T-helper 1 cell treated with Interleukin-12 subunit alpha and Interleukin-12 subunit beta and Interleukin-4 antibody, amounts not matched to agents 30 ng/mL and 1 ng/mL, for 36 hours (primary cell): ENCODE measurements around the gene TMEM151A. TPM values are rescaled to one million over a fixed set of nuclear protein-coding genes. Genes with fewer than 3 reads are reported as not detected.
"Not testable (repeated sequence)": the region's sequence is repeated elsewhere in the genome, so short reads cannot be mapped to it uniquely, and the experiment has no call there.

Experiments
- intact Hi-C: fragments of 100-400 bp; cut with micrococcal nuclease; formaldehyde crosslinking; loops from one replicate; pipeline ENCODE4 v1.15.1; 2024
- total RNA-seq: library from RNA; stranded (reverse); gene quantifications from 2 replicates; pipeline ENCODE4 v1.2.3, GENCODE V29; 2022

TMEM151A gene
- not detected in 2 replicates for total RNA-seq

DNA sequence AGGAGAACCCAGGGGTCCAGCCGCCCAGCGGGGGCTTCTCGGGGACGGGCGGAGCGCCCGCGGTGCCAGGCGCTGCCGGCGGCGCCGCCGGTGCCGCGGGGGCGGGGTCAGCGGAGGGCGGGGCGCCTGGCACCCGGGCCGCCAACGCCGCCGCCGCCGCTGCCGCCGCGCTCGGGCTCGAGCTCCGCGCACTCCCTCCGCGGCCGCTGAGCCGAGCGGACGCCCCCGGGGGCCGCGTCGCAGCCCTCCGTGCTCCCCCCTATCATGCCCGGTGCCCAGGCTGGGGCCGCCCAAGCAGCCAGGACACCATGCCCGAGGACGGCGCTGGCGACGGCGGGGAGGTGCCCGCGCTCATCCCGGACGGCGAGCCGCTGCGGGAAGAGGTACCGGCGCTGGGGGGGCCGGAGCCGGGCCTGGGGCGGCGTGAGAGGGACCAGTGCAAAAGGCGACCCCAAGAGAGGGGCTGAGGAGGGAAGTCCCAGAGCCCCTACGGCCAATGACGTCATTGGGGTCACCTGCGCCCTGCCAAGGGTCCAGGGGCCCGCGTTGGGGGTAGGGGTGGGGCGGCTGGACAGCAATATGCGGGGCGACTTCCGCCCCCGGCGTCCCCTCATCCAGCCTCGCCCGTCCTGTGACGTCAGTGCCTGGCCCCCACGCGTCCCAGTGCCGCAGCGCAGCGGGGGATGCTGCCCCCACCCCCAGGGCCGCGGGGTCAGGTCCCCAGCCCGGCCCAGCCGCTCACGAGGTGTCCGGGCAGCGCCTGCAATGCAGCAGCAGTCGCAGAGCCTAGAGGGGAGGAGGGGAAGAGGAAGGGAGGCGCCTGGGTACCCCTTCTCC is at the start of gene TMEM151A:
Gene TMEM151A (plus strand): TSS at position 189 of the 837 bp plus-strand sequence. CDS start 120 bp downstream, at position 309.
- intact Hi-C loops = no loop called here

DNA sequence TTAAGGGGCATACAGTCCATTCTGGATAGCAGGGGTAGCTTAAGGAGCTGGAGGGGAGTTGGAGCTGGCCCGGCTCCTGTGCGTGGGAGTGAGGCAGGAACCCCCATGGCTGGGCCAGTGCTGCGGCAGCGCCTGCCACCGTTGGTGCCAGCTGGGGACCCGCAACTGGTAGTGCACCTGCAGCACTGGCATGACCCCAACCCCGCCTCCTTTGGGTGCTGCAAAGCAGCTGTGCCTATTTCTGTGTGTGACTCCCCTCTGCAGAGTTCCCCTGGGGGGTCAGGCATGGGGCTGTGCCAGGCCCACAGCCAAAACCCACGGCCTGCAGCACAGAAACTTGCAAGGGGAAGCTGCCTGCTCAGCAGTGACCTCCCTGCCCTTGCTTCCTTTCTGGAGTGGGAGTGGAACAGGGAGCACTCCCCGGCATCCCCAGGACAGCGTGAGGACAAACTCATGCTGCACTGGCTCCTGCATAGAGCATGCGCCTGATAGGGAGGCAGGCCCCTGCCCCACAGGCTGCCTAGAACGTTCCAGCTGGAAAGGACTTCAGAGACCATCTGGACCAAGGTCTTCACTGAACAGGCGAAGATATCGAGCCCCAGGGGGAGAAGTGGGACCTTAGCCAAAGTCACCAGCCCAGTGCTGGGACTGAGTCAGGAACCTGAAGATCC is 49.5 kb upstream of the TMEM151A start:
- intact Hi-C loops = no loop called here

DNA sequence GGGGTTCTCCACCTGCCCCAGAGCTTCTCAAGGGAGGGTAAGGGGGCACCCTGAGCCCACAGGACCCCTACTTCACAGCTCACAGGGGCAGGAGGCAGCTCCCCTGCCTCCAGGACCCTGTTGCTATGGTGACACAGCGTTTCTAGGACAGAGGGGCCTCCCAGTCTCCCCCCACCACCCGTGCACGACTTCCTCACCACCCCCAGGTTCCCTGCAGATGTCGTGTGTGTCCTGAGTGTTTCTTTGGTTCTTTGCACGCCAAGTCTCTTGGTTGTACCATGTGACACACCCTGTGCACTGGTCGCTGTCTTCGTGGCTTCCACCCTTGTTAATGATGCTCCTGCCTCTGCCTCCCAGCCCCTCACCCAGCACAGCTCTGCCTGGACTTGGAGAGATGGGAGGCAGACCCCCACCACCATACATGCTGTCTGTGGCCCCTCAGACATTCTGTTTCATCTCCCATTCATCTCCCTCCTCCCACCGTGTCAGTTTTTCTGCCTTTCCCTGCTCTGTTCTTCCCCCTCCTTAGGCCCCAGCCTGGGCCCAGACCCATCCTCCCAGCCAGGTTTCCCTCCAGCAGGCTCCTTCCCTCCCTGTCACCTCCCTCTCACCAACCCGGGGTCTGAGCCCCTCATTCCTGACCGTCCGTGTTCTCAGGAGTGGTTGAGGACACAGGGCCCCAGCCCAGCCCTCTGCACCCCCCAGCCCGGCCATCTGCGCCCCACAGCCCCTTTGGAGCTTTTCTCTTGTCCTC is 47.7 kb upstream of the TMEM151A start:
- intact Hi-C loops = no loop called here

DNA sequence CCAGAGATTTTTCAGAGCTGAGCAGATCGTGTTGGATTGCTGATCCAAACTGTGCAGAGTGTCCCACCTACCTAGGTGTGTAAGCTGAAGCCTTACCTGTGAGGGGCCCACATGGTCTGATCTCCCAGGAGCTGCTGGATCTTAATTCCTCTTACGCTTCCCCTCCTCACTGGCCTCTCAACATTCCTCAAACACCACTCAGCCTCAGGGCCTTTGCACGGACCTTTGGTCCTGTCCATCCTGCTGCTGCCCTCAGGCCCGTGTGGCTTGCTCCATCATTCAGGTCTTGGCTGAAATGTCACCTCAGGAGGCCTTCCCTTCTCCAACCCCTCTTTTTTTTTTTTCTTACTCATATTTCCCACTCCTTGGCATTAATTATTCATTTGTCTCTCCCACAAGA is 44.4 kb upstream of the TMEM151A start:
- intact Hi-C loops = no loop called here

DNA sequence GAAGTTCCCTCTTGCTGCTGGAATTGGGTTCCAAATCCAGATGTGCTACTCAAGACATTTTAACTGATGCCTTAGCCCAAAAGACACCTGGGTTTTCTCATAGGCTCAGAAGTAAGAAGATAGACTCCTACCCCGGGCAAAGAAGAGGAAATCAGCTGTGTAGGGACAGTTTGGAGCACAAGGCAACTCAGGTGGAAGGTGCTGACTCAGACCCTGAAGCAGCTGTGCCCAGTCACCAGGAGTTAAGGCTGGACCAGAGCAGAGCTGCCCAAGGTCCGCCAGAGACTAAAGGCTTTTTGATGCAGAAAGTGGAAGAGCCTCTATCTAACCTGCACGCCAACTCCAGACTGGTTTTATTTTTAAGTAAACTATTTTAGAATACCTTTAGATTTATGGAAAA is 43.9 kb upstream of the TMEM151A start:
- intact Hi-C loops = no loop called here

DNA sequence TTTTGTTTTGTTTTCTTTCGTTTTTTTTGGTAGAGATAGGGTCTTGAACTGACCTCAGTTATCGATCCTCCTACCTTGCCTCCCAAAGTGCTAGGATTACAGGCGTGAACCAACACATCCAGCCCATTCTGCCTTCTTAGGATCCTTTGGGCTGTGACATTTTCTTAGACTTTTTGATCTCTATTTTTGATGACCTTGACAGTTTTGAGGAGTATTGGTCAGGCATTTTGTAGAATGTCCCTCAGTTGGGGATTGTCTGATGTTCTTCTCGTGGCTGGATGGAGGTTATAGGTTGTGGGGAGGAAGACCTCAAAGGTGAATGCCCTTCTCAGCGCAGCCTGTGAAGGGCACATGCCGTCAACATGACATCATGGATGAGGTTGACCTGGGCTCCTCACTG is 42.8 kb upstream of the TMEM151A start:
- intact Hi-C loops = no loop called here

DNA sequence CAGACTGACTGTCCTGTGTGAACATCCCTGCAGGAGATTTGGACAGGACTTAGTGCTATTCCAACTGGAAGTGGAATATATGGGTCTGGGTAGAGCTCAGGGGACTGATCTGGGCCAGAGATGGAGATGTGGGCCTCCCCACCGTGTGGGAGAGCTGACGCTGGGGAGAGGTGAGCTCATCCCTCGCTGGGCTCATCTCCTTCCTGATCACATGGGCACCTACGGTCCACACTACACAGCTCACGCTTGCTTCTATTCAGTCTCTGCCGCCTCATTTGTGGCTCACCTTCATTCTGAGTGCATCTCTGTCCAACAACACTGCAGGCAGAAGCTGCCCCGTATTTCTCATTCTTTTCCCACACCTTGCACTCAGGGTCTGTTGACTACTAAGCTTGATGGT is 39.9 kb upstream of the TMEM151A start:
- intact Hi-C loops = no loop called here

DNA sequence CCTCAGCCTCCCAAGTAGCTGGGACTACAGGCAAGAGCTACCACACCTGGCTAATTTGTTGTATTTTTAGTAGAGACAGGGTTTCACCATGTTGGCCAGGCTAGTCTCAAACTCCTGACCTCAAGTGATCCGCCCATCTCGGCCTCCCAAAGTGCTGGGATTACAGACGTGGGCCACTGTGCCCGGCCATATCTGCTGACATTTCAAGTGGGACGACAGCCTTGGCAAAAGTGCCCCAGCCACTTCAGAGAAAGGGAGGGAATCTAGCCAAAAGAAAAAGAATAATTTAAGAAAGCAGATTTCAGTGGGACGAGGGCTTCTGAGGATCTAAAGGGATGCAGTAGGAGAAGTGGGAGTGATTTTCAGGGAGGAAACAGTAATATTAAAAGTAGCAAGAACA is 38.6 kb upstream of the TMEM151A start:
- intact Hi-C loops = not testable (repeated sequence)

DNA sequence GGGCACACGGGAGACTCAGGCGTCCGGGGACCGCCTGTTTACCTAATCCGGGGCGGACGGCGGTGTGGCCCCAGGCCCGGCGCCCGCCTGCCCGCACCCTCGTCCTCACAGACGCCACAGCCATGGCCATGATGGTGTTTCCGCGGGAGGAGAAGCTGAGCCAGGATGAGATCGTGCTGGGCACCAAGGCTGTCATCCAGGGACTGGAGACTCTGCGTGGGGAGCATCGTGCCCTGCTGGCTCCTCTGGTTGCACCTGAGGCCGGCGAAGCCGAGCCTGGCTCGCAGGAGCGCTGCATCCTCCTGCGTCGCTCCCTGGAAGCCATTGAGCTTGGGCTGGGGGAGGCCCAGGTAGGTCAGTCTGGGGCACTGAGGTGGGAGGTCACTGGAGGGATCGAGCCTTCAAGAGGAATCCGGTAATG is 33.2 kb upstream of the TMEM151A start:
- intact Hi-C loops = loop anchor here (1.0 kb wide), 2 partner anchors 36 to 177 kb away; no protein-coding TSS in a partner anchor

DNA sequence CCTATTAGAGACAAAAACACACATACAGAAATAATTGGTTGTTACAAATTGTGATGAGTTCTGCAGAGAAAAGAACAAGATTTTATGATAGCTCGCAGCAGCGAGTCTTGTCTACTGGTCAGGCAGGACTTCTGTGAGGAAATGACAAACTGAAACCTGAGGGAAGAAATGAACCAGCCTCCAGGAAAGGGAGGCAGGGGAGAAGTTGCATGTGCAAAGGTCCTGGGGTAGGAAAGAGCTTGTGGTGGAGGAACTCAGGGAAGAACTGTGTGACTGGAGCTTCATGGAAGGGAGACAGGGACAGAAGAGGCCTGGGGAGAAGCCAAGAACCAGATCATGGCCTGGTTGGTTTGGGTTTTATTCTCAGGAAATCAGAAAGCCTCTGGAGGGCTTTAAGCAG is 32.5 kb upstream of the TMEM151A start:
- intact Hi-C loops = no loop called here

DNA sequence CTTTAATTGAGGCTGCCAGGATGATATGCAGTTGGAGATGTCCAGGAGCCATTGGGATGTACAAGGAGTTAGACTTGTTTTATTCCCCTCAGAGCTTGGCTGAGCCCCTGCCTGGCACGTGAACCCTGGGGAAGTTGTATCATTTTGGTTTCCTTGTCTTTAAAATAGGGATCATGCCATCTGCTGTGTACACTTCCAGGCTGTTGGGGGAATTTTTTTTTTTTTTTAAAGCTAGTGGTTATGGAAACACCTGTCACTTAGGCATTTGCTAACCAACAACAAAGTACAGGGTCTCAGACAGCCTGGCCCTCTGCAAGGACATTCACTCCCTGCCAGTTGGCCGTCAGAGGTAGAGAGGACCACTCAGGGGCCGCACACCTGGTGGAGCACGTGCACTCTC is 31.7 kb upstream of the TMEM151A start:
- intact Hi-C loops = loop anchor here (10.0 kb wide), 1 partner anchor 1145 kb away; the partner anchor contains the start of genes TM7SF2 and ZNHIT2

DNA sequence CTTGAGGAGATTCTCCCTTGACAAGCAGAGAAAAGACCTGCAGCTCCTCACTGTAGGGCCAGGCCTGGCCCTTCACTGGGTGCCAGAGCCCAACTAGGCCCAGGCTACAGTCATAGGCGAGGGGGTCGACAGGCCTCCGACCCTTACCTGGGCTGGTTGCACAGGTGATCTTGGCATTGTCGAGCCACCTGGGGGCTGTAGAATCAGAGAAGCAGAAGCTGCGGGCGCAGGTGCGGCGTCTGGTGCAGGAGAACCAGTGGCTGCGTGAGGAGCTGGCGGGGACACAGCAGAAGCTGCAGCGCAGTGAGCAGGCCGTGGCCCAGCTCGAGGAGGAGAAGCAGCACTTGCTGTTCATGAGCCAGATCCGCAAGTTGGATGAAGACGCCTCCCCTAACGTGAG is 30.1 kb upstream of the TMEM151A start:
- intact Hi-C loops = loop anchor here (10.0 kb wide), 1 partner anchor 1147 kb away; the partner anchor contains the start of genes TM7SF2 and ZNHIT2

DNA sequence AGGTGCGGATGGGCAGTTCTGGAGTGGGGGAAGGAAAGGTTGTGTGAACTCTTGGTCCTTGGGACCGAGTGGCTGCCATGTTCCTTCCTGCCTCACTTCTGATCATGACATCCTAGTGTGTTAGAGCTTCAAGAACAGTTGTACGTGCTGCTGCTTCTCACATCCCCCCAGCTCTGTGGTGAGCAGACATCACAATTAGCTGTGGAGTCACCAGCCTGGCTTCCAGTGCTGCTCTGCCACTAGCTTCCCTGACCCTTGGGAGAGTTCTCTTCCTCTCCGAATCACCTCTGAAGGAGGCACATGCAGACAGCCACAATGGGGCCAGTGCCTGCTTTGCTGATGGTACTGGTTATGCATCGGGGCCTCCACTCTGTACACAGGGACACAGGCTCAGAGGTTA is 29.5 kb upstream of the TMEM151A start:
- intact Hi-C loops = loop anchor here (10.0 kb wide), 1 partner anchor 1147 kb away; the partner anchor contains the start of genes TM7SF2 and ZNHIT2

DNA sequence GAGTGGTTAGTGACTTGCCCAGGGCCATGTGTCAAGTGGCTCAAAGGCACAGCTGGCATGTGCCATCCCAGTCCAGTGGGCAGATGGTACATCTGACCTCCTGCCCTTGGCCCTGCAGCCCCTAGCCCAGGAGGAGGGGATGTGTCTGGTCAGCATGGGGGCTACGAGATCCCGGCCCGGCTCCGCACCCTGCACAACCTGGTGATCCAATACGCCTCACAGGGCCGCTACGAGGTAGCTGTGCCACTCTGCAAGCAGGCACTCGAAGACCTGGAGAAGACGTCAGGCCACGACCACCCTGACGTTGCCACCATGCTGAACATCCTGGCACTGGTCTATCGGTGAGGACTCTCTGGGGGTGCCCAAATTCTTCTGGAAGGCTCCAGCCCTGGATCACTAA is 29.0 kb upstream of the TMEM151A start:
- intact Hi-C loops = loop anchor here (10.0 kb wide), 1 partner anchor 1148 kb away; the partner anchor contains the start of genes TM7SF2 and ZNHIT2

DNA sequence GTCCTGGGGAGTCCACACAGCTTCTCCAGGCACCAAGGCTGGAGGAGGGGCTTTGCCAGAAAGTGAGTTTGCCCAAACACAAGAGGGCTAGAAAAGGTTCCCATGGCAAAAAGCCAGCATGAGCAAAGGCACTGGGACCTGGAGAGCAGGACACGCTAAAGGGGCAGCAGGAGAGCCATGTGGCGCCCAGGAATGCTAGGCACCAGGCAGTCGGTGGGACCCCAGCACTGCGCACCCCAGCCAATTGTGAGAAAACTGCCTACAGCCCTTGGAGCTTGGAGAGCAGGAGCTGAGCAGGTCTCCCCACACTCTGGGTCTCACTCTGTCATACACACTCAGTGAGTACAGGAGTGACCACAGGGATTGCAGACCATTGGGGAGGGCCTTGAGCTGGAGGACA is 28.5 kb upstream of the TMEM151A start:
- intact Hi-C loops = loop anchor here (10.0 kb wide), 1 partner anchor 1148 kb away; the partner anchor contains the start of genes TM7SF2 and ZNHIT2

DNA sequence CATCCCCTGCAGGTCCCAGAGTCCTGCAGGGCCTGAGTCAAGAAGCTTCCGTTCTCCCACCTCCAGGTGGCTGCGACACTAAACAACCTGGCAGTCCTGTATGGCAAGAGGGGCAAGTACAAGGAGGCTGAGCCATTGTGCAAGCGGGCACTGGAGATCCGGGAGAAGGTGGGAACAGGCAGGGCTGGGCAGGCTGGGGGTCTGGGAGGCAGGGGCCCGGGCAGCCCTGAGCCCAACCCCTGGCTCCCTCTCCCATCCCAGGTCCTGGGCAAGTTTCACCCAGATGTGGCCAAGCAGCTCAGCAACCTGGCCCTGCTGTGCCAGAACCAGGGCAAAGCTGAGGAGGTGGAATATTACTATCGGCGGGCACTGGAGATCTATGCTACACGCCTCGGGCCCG is 27.9 kb upstream of the TMEM151A start:
- intact Hi-C loops = loop anchor here (10.0 kb wide), 1 partner anchor 1149 kb away; the partner anchor contains the start of genes TM7SF2 and ZNHIT2

DNA sequence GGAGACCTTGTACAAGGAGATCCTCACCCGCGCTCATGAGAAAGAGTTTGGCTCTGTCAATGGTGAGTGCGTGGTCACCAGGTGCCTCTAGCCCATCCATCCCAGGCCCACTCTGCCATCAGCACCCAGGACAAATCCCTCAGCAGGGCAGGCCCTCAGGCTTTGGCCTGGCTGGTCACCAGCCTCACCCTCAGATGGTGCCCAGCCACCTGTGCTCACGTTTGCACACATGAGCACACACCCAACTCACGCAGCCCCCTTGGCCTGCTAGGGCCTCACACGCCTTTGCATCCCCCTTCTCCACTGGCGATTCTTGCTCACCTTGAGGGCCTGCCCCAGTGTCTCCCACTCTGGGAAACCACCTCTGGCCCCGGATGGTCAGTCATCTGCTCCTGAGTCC is 27.3 kb upstream of the TMEM151A start:
- intact Hi-C loops = loop anchor here (10.0 kb wide), 1 partner anchor 1150 kb away; the partner anchor contains the start of genes TM7SF2 and ZNHIT2

DNA sequence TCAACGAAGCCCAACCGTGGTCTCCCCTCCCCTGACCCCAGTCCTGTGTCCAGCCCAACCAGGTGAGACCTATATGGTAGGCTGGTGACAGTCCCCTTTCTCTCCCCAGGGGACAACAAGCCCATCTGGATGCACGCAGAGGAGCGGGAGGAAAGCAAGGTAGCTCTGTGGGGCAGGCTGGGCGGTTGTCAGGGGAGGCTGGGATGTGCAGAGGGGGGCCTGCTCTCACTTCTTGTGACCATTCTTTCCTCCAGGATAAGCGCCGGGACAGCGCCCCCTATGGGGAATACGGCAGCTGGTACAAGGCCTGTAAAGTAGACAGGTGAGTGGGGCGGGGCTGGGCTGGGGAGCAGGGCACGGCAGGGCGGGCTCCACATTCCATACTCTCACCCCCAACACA is 26.8 kb upstream of the TMEM151A start:
- intact Hi-C loops = loop anchor here (5.0 to 10.0 kb wide), 3 partner anchors 303 to 1948 kb away; partner anchors contain the start of genes PRDX5, SART1, TM7SF2 and TRMT112

DNA sequence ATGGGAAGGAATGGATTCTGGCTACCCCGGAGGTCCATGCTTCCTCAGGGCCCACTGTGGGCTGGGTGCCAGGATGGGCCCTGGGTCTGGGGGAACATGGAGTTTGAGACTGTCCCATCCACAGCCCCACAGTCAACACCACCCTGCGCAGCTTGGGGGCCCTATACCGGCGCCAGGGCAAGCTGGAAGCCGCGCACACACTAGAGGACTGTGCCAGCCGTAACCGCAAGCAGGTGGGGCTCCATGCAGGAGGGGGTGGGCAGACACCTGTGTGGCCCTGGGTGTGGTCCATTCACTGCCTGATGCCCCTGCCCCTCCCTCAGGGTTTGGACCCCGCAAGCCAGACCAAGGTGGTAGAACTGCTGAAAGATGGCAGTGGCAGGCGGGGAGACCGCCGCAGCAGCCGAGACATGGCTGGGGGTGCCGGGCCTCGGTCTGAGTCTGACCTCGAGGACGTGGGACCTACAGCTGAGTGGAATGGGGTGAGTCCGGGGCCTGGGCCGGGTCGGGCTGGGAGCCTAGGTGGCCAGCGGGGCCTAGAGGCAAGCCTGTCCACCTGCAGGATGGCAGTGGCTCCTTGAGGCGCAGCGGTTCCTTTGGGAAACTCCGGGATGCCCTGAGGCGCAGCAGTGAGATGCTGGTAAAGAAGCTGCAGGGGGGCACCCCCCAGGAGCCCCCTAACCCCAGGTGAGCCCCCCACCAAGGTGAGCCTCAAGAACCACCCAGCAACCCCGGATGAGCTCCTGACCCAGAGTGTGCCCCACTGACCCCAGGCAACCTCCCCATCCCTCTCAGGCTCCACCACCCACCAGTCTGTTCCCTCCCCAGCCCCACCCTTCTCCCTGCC is 25.9 kb upstream of the TMEM151A start:
- intact Hi-C loops = loop anchor here (2.0 to 10.0 kb wide), 4 partner anchors 215 to 1948 kb away; partner anchors contain the start of genes DPP3, PRDX5, SART1 and TM7SF2
